NCI-H2081 treated with DMSO at 0.1 percent for 48 hours (cell line): ENCODE measurements around the gene MEP1A.
"Not testable (repeated sequence)": the region's sequence is repeated elsewhere in the genome, so short reads cannot be mapped to it uniquely, and the experiment has no call there.

ENCODE experiments used
- DNase-seq: peaks from one replicate; lab custom pipeline; 2025; lab: John Stamatoyannopoulos, UW

Gene MEP1A

DNA sequence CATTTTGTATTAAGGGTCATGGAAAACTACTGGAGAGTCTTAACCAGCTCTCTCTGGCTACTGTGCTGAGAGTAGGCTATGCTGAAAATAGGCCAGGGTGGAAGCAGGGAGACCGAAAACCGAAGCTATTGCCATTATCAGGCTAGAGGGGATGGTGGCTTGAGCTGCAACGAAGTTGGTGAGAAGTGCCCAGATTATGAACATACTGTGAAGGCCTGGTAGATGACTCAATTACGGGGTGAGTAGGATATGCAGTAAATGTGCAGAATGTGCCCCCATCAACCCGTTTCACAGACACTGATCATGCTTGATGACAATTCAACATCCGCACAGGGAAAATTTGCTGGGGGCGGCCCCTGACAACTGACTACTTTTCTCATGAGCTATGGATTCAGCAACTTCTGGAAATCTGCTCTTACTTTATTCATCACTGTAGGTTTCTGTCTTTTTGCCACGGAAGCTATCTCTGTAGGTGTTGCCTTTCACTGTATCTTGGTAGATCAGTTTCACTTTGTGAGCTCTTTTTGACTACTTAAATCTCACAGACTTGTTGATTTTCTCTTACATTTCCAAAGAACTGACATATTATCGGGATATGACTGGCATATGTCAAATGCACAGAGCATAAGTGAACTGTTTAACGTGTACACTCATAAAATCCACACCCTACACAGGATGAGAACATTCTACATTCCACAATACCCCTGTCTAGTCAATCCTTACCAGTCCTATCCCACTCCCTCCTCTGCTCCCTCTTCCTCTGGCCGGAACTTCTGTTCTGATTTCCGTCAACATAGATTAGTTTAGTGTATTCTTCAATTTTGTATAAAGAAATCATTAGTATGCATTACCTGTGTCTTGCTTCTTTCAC lies 15.5 kb upstream of the MEP1A start:
- DNase-seq, result no peak

GRCh38 chr6:46781478-46782378 lies 11.5 kb upstream of the MEP1A start:
- no peak for DNase-seq

DNA sequence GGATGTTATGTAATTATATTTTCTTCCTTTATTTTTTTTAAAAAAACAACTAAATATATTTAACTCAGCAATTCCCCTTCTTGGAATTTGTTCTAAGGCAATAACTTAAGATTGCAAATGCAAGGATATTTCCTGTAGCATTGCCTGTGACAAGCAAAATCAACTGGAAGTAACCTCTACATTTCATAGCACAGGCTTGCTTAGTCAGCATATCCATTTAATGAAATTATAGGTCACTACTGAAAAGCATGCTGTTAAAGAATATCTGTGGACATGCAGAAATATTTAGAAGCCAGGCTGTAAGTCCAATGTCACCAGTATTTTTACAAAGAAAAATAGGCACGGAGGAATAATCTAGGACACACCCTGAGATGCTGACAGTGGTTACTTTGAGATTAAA lies 8.7 kb upstream of the MEP1A start:
- no peak for DNase-seq

GRCh38 chr6:46787871-46788540 lies 5.2 kb upstream of the MEP1A start:
- DNase-seq, result no peak

- DNase-seq, result no peak
These were observed 4.4 kb upstream of the MEP1A start for GRCh38 chr6:46788791-46789190.

DNA sequence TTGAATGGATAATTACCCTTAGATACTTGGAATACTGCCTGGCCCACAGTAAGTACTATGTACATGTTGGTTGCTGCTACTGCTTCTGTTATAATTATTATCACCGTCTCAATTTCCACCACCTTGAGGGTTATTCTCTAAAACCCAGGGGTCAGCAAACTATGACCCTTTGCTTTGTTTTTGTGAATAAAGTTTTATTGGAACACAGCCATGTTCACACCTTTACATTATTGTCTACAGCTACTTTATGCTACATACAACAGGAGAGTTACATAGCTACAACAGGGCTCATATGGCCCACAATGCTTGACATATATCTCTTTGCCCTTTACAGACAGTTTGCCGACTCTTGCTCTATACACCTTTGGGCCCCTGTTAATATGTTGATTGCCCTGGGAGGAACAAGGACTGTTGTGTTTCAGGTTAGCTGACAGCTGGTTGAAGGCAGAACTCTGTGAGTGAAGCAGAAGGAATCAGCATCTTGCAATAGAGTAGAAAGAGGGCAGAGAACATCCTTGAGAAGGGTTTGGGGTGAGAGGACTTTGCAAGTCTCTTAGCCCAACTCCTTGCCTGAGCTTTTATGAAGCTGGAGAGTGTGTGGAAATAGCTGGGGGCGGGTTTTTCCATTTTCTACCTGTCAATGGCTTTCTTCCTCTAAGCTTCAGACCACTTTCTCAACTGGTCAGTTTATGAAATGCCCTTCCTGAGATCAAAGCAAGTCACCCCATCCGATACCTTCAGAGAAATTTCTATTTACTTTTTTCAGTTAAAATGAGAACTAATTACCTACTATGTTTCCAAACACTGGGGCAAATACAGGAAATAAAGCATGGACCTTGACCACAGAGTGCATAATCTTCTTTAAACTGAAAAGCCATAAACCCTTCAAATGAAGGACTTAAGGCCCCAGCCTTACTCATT lies 3.5 kb upstream of the MEP1A start:
- DNase-seq, result no peak

DNA sequence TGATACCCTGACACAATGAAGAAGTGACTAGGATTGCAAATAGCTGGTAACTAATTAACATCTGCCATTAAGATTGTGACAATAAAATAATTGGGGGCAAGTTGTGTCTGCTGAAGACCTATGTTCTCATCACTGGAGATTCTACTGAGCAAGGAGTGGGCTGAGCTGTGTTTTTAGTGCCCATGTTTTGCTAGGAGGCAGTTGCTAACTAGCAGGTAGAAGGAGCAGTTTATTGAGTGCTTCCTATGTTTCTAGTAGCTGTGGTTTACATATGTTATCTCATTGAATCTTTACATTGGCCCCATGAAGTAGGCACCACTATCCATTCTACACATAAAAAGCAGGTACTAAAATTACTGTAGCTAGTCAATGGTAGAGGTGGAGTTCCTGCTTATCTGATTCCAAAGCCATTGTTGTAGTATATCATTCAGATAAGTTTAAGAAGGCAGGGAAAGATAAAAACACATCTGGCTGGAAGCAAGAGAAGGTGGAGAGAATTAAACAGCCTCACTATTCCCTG lies 2.8 kb upstream of the MEP1A start:
- DNase-seq, result no peak

GRCh38 chr6:46792635-46793034 lies 554 bp upstream of the MEP1A start:
- DNase-seq, result no peak

GRCh38 chr6:46794068-46794467 lies 879 bp downstream of the MEP1A start:
- DNase-seq, result no peak

- DNase-seq, result no peak
These were observed 2.6 kb downstream of the MEP1A start for GRCh38 chr6:46795816-46796215.

- no peak for DNase-seq
These were observed 3.8 kb downstream of the MEP1A start for GRCh38 chr6:46796848-46797580.

DNA sequence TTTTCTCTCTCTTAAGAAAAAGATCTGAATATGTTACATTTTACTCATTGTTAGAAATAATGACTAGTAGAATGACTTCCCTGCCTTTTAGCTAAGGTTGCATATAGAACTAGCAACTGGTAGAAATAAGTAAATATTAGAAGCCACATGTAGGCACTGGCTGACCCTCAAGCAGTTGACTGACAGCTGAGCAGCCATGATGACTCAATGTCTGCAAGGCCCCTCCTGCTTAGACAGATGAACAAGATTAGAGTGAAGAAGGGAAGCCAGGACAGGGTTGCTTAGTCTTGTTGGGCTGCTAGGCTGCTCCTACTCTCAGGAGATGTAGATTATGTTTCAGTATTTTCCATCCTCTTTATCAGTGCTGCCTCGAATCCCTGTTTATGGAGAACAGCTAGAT lies 6.5 kb downstream of the MEP1A start:
- no peak for DNase-seq

DNA sequence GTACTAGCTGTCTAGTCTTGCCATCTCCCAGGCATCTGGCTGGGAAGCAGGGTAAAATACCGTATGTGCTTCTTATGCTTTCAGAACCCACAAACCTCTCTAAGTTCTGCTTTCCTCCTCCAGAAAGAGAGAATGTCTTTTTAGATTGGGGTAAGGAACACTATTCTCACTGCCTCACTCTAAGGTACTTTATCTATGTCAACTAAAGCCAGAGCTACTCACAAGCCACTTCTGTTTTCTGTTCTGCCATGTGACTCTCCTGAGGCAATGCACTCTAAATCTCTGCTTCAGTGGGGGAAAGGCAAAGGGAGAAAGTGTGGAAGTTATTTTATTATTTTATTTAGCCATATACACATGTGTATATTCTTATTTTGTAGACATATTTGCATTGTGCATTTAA lies 15.6 kb downstream of the MEP1A start:
- no peak for DNase-seq

DNA sequence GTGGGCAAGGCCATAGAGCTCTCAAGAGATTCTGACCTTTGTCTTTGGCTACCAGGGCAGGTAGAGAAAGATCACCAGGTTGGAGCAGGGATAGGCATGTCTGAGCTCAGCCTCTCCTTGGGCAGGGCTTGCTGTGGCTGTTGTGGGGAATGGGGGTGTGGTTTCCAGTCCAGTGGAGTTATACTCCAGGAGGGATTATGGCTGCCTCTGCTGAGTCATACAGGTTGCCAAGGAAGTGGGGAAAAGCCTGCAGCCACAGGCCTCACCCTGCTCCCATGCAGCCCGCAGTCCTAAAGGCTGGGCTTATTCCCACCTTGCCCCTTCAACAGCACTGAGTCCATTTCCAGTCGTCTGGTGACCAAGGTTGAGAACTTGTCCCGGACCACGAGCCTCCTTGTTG lies 21.9 kb downstream of the MEP1A start:
- DNase-seq, result no peak

DNA sequence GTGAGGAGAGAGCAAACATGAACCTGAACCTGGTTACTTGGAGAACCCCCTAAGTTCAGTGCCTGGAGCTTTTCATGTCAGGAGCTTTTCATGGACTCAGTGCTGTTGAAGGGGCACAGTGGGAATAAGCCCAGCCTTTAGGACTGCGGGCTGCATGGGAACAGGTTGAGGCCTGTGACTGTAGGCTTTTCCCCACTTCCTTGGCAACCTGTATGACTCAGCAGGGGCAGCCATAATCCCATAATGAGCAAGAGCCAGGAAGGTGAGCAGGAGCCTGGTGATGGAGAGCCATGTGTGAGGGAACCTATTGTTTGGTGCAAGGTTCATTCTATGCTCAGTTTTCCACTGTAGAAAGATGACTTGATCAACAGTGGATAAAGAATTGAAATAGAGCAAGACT lies 23.4 kb downstream of the MEP1A start:
- DNase-seq, result no peak

- DNase-seq, result no peak
These were observed 26.4 kb downstream of the MEP1A start for GRCh38 chr6:46819561-46819960.

- no peak for DNase-seq
These were observed 28.3 kb downstream of the MEP1A start for GRCh38 chr6:46821458-46821881.

DNA sequence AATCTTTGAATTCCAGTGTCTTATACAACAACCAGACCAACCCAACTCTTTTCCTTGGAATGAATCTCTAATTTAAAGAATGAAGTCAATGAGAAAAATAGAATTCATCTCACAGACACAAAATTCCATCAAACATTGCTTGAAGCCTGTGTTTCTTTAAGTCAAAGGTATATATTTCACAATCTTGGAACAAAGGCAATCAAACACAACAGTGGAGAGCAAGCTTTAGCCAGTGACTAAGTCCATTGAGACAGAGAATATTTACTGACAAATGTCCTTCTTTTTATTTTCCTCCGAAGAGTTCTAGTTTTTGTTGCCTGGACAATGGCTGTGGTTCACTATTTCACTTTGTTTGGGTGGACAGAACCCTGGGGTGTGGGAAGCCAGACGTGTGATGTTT lies 35.8 kb downstream of the MEP1A start:
- DNase-seq, result no peak

DNA sequence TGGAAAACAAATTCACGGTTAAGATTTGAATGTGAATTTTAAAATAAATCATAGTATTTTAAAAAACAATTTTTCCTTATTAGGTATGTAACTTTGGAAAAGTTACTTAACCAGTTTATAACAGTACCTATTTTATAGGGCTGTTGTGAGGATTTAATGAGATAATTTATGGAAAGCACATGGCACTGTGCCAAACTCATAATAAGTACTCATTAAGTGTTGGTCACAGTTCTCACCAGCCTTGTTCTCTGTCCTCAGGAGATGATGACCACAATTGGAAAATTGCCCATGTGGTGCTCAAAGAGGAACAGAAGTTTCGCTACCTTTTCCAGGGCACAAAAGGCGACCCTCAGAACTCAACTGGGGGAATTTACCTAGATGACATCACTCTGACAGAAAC lies 39.6 kb downstream of the MEP1A start:
- no peak for DNase-seq

- not testable (repeated sequence) for DNase-seq
These were observed 41.2 kb downstream of the MEP1A start for GRCh38 chr6:46834257-46834916.
